Effector memory CD8-positive, alpha-beta T cell (primary cell): ENCODE results near the gene STK32A.
"Not testable (repeated sequence)": the region's sequence is repeated elsewhere in the genome, so short reads cannot be mapped to it uniquely, and the experiment has no call there.

ENCODE experiments used
- ATAC-seq: fragments of 150-1000 bp; cut with Tn5 transposase; replicated peaks from 2 replicates; pipeline ENCODE4 v1.10.0; 2021; ENCODE audit warnings: mild to moderate bottlenecking, moderate library complexity
- DNase-seq, 3 experiments: peaks; one replicate each; pipeline ENCODE4 v3.0.0; 2021
- H3K27ac Mint-ChIP-seq, 2 donors: one replicate each; pipeline ENCODE4 v1.8.0; 2022; ENCODE audit warnings: mild to moderate bottlenecking in 2 of 2, mixed read lengths in 2 of 2, moderate library complexity in 2 of 2
- H3K27me3 Mint-ChIP-seq, 2 donors: one replicate each; pipeline ENCODE4 v1.8.0; 2022; ENCODE audit warnings: mixed read lengths in 2 of 2
- H3K36me3 Mint-ChIP-seq: one replicate; pipeline ENCODE4 v1.8.0; 2022; ENCODE audit warnings: mild to moderate bottlenecking, moderate library complexity, mixed read lengths; ENCODE audit not compliant: insufficient read depth
- H3K4me1 Mint-ChIP-seq, 2 donors: one replicate each; pipeline ENCODE4 v1.8.0; 2022; ENCODE audit warnings: low read depth in 2 of 2, mixed read lengths in 2 of 2
- H3K4me3 Mint-ChIP-seq, 2 donors: one replicate each; pipeline ENCODE4 v1.8.0; 2022; ENCODE audit warnings: mild to moderate bottlenecking in 2 of 2, mixed read lengths in 2 of 2, moderate library complexity in 2 of 2
- H3K9me3 Mint-ChIP-seq, 2 donors: one replicate each; pipeline ENCODE4 v1.8.0; 2022; ENCODE audit warnings: mixed read lengths in 2 of 2

Gene STK32A

DNA sequence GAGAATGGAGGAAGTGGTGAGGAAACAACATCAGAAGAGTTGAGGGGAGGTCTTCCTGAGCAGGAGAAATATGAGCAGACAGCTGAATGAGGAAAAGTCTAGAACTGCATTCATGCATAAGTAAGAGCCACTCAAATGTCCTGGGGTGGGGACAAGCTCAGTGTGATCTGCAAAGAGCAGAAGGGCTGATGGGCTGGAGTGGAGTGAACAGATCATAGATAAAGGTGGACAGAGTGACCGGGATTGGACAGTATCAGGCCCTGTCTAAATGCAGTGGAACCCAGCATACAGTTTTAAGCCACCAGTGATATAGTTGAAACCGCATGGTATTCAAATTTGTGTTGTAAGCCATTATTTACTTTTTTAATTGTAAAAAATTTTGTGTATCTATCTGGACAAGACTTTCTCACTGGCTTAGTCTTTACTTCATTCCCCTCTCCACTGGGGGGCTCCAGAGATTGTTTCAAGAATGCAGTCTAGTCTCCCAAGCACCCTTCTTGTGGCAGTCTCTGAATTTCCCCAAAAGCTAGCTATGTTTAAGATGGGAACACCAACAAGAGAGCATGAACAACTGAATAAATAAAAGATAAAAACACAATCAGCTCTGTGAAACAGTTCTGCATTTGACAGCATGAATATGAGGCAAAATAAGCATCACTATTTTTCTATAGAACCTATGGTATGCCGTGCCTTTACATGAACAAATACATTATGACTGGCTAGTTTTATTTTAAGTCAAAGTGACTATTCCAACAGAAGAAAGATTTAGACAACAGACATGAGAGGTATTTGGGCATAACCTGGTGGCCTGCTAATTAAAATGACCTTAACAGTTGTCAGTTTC is 10.7 kb upstream of the STK32A start:
- H3K9me3 Mint-ChIP-seq: peaks cover 0 to 8% of the 10 kb centered on the region in 2 donors
- H3K27me3 Mint-ChIP-seq: peaks cover 0 to 5% of the 10 kb centered on the region in 2 donors
- H3K4me3 Mint-ChIP-seq: no peak overlapping the region
- H3K4me1 Mint-ChIP-seq: peaks cover 0 to 2% of the 10 kb centered on the region in 2 donors
- no peaks in the 10 kb centered on the region for H3K36me3 Mint-ChIP-seq
- ATAC-seq: no peak
- H3K27ac Mint-ChIP-seq: no peak overlapping the region
- no peak for DNase-seq

DNA sequence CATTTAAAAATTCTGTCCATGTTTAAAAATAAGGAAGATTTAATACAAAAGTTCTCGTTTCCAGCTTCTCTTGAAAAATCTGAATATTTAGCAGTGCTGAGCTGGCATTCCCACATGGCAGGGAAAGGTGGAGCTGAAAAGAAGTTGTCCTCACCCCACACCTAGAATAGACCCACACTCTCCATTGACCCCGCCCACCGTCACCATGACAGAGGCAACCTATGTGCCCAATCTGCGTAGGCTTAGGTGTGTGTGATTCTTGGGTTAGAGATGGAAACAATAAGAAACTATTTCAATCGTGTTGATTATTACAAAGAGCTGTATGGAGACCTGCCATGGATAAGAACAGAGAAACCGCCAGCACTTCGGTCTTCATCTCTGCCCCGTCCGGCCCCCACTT is 8.9 kb upstream of the STK32A start:
- H3K4me3 Mint-ChIP-seq: no peak overlapping the region
- peaks cover 0 to 2% of the 10 kb centered on the region in 2 donors for H3K4me1 Mint-ChIP-seq
- no peak overlapping the region for H3K27ac Mint-ChIP-seq
- DNase-seq (no peak), ATAC-seq (no peak)
- H3K27me3 Mint-ChIP-seq: peaks cover 6 to 9% of the 10 kb centered on the region in 2 donors
- H3K36me3 Mint-ChIP-seq: no peaks in the 10 kb centered on the region
- peaks cover 0 to 8% of the 10 kb centered on the region in 2 donors for H3K9me3 Mint-ChIP-seq

DNA sequence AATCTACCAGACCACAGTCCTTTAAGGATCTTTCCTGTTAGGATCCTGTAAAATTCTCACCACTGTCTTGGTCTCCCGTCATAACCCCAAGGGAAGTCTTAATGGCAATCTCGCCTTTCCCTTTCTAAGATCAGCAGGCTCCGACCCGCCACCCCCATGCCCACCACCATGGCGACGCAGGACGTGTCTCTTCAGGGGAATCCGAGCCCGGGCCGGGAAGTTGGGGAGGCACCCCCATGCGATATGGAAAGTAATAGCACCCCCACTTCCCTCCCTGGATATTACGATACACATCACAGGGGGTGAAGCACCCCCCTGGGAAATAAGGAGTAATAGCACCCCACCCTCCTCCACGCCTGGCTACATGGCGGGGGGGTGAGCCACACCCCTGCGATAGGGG is 8.3 kb upstream of the STK32A start:
- Mint-ChIP-seq H3K36me3 (no peaks in the 10 kb centered on the region), H3K27me3 (peaks cover 12 to 14% of the 10 kb centered on the region in 2 donors), H3K4me3 (no peak overlapping the region), H3K27ac (no peak overlapping the region), H3K4me1 (peaks cover 0 to 2% of the 10 kb centered on the region in 2 donors), H3K9me3 (peaks cover 0 to 8% of the 10 kb centered on the region in 2 donors)
- ATAC-seq (no peak), DNase-seq (no peak)

DNA sequence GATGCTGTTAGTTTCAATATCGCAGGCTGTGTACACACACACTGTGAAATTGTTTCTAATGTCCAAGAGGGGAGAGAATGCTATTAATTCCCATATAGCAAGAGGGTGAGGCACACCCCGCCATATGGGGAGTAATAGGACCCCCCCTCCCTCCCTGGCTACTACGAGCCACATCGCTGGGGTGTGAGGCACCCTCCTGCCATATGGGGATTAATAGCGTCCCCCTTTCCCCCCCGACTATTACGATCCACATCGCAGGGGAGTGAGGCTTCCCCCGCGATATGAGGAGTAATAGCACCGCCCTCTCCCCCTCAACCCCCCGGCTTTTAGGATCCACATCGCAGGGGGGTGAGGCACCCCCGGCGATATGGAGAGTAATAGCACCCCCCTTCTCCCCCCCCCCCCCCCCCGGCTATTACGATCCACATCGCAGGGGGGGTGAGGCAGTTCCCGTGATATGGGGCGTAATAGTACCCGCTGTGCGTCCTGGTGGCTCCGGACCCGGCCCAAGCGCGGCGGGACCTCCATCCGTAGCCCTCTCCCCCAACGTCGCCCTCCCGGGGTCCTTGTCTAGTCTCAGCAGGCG is 494 bp upstream of the STK32A start:
- Mint-ChIP-seq H3K4me3 (peak overlapping the region; percentile 19 to 64), H3K36me3 (no peaks in the 10 kb centered on the region), H3K9me3 (no peaks in the 10 kb centered on the region), H3K27me3 (peaks cover 71 to 78% of the 10 kb centered on the region in 2 donors), H3K4me1 (peaks cover 0 to 5% of the 10 kb centered on the region in 2 donors), H3K27ac (no peak overlapping the region)
- ATAC-seq: no peak
- no peak for DNase-seq

DNA sequence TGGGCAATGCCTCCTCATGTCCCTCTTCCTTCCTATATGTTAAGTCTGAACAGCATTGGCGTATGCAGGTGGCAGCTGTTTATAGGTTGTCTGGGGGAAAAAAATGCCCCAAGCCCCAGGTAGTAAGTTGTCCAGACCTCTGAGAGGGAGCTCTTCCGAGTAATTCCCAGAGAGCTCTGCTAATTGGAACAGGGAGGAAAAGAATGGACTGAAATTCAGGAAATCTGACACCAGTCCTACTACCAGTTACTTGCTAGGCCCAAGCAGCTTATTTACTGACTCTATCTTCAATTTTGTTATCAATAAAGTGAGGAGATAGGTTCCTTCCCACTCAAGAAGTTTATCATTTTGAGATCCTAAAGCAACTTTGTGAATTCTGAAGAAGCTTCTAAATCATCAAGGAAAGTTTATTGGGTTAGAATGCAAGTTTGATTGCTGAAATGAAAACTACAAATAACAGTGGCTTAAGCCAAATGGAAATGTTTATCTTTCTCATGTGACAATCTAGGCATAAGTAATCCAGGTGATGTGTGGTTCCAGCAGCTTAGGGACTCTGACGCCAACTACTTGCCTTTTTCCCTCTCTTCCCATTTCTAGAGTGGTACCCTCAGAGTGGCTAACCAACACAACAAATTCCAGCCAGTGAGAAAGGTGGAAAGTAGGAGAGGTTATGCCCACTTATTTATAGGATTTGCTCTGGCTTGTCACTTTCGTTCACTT is 5.6 kb downstream of the STK32A start:
- no peak for DNase-seq
- Mint-ChIP-seq H3K27me3 (peaks cover 28 to 33% of the 10 kb centered on the region in 2 donors), H3K36me3 (no peaks in the 10 kb centered on the region), H3K4me3 (no peak overlapping the region), H3K27ac (no peak overlapping the region), H3K4me1 (no peaks in the 10 kb centered on the region), H3K9me3 (no peaks in the 10 kb centered on the region)
- ATAC-seq: no peak

DNA sequence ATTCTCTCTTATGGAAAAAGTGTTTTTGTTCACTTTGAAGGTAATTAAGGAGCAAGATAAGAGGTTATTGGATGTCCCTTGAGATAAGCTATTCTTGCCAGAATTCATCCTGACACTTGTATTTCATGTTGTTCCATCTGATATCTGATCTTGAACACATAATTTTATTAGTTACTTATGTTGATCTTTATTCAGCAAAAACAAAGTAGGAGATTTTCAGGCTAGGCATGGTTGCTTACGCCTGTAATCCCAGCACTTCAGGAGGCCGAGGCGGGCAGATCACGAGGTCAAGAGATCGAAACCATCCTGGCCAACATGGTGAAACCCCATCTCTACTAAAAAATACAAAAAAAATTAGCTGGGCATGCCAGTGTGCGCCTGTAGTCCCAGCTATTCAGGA is 8.4 kb downstream of the STK32A start:
- H3K4me3 Mint-ChIP-seq, H3K27ac Mint-ChIP-seq, H3K27me3 Mint-ChIP-seq, DNase-seq, H3K9me3 Mint-ChIP-seq, ATAC-seq, H3K36me3 Mint-ChIP-seq, H3K4me1 Mint-ChIP-seq: not testable (repeated sequence)

DNA sequence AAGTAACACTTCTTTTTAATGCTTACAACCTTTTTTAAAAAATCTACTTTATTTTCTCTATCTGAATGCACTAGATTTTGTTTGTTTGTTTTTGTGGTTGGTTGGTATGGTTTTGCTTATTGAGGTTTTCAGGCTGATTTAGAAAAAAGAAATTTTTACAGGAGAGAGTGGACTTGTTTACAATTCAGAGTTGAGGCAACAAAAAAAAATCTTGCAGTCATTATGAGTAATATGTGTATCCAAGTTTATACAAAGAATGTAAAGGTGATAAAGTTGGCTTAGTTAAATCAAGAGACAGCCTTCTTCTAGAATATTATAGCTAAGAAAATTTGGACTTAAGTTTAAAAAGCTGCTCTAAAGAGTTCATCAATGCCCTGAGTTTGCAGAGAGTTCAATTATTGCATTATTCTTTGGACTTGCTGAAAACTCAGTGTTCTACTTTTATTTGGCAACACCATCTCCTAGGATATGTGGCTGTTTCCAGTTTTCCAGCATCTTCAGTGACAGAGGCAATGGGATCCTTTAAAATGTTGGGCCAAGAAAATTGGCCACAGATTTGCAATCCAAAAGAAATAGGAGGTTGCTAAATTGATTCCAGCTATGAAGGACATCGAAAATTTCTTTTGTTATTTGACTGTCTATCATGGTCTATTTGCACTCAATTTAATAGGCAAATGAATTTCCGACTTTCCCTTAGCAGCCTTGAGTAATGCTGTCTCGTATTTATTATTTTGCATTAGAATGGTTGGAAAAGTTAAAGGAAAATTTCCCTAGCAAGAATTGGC is 10.7 kb downstream of the STK32A start:
- Mint-ChIP-seq H3K9me3 (peaks cover 5 to 6% of the 10 kb centered on the region in 2 donors), H3K27me3 (peaks cover 0 to 8% of the 10 kb centered on the region in 2 donors), H3K4me1 (no peaks in the 10 kb centered on the region), H3K36me3 (no peaks in the 10 kb centered on the region), H3K27ac (no peak overlapping the region), H3K4me3 (no peak overlapping the region)
- DNase-seq (no peak), ATAC-seq (no peak)

DNA sequence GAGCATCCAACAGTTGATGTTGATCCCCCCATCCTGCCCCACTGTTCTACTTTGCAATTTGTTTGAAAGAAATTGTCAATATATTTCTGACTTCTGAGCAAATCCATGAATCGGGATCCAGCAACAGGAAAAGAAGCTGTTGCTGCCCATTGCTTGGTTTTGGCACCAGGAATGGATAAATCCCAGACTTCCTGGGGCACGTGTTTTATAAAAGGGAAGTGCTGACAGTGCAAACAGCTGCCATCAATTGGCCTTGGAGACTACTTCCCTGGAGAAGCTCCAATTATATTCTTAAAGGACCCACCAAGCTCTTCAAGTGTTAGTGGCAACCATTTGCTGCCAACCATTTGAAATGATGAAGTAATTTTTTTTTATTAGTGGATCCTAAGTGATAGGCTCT is 13.7 kb downstream of the STK32A start:
- no peak overlapping the region for H3K27ac Mint-ChIP-seq
- peaks cover 0 to 9% of the 10 kb centered on the region in 2 donors for H3K27me3 Mint-ChIP-seq
- peaks cover 2% of the 10 kb centered on the region for H3K36me3 Mint-ChIP-seq
- no peak for ATAC-seq
- no peaks in the 10 kb centered on the region for H3K4me1 Mint-ChIP-seq
- DNase-seq: no peak
- H3K9me3 Mint-ChIP-seq: peaks cover 5 to 7% of the 10 kb centered on the region in 2 donors
- H3K4me3 Mint-ChIP-seq: no peak overlapping the region

DNA sequence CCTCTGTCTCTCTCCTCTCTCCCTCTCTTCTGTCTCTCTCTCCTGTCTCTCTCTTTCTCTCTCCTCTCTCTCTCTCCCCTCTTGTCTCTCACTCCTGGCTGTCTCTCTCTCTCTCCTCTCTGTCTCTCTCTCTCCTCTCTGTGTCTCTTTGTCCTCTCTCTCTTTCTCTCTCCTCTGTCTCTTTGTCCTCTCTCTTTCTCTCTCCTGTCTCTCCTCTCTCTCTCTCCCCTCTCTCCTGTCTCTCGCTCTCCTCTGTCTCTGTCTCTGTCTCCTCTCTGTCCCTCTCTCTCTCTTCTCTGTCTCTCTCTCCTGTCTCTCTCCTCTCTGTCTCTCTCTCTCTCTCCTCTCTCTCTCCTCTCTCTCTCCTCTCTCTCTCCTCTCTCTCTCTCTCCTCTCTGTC is 25.0 kb downstream of the STK32A start:
- peaks cover 23 to 25% of the 10 kb centered on the region in 2 donors for H3K27me3 Mint-ChIP-seq
- no peaks in the 10 kb centered on the region for H3K4me1 Mint-ChIP-seq
- H3K4me3 Mint-ChIP-seq: no peak overlapping the region
- H3K9me3 Mint-ChIP-seq: no peaks in the 10 kb centered on the region
- DNase-seq: no peak
- no peaks in the 10 kb centered on the region for H3K36me3 Mint-ChIP-seq
- ATAC-seq: no peak
- no peak overlapping the region for H3K27ac Mint-ChIP-seq

DNA sequence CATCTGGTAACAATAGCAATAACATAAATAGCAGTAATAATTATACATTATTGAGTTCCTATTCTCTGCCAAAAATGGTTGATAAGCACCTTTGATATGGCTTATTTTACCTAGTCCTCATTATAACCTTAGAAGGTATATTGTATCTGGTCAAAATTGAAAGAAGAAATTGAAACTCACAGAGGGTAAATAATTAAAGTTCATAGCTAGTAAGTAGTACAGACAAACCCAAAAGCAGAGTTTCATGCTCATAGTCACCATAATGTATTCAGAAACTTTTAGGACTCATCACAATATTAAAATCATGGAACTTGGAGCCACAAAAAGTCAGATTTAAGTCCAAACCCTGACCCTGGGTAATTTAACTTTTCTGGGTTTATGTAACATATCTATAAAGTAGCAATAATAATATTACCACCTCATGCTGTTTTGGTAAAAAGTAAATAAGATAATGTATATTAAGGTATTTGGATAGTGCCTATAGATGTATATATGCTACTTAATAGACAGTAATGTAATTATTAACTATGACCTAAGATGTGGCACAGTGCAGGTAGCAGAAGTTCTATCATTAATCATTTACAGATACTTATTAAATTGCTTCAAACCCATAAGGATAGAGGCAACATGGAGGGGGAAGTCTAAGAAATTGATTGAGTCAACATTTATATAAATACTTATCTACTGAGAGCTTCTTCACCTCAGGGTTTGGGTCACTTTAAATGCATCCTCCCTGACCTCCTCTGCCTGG is 32.4 kb downstream of the STK32A start:
- Mint-ChIP-seq H3K4me3 (no peak overlapping the region), H3K36me3 (no peaks in the 10 kb centered on the region)

DNA sequence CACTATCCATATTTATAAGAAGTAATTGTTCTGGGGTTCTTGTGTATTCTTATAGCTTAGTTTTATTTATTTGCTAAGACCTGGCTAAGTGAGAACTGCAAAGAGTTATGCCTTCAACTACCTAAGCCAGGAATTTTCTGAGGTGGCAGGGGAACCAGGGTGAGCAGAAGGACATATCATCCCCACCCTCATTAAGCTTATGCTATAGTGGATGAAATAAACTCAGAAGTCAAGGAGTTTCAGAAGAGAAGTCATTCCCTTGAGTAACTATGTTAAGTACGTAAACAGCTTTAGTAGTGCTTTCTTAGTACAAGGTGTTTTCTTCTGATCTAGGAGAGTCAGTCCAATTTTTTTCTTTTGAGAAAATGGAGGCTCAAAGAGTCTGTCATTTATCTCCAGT is 41.7 kb downstream of the STK32A start:
- H3K27me3 Mint-ChIP-seq: peaks cover 24 to 28% of the 10 kb centered on the region in 2 donors
- H3K9me3 Mint-ChIP-seq: peaks cover 0 to 2% of the 10 kb centered on the region in 2 donors
- no peaks in the 10 kb centered on the region for H3K36me3 Mint-ChIP-seq
- no peak for DNase-seq
- H3K4me3 Mint-ChIP-seq: no peak overlapping the region
- peaks cover 0 to 2% of the 10 kb centered on the region in 2 donors for H3K4me1 Mint-ChIP-seq
- no peak overlapping the region for H3K27ac Mint-ChIP-seq
- no peak for ATAC-seq

More for the DNA sequence above, 32.4 kb downstream of the STK32A start:
- peaks cover 0 to 2% of the 10 kb centered on the region in 2 donors for H3K9me3 Mint-ChIP-seq
- no peaks in the 10 kb centered on the region for H3K4me1 Mint-ChIP-seq
- peaks cover 6 to 19% of the 10 kb centered on the region in 2 donors for H3K27me3 Mint-ChIP-seq
- H3K27ac Mint-ChIP-seq: no peak overlapping the region
- DNase-seq (no peak), ATAC-seq (no peak)

DNA sequence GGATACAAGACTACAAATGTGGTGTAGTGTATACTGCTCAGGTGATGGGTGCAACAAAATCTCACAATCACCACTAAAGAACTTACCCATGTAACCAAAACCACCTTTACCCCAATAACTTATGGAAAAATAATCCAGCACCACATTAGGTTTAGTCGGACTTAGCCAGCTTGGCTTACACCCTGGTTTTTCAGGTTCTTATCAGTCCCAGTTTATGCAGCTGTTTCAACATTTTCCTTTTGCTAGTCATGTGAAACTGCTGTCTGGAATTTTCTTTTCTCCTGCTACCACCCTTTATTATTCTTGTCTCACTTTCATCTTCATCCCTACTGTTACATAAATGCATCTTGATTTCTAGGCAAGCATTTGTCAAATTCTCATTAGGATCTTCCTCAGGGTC is 51.5 kb downstream of the STK32A start:
- ATAC-seq (no peak), DNase-seq (no peak)
- Mint-ChIP-seq H3K4me3 (no peak overlapping the region), H3K27ac (no peak overlapping the region), H3K27me3 (peaks cover 0 to 7% of the 10 kb centered on the region in 2 donors), H3K36me3 (no peaks in the 10 kb centered on the region), H3K4me1 (no peaks in the 10 kb centered on the region), H3K9me3 (peaks cover 2 to 15% of the 10 kb centered on the region in 2 donors)
